ENCODE results near the gene RIC1.
"Not testable (repeated sequence)": the region's sequence is repeated elsewhere in the genome, so short reads cannot be mapped to it uniquely, and the experiment has no call there.

RIC1 gene

GRCh38 chr9:5796298-5796697 lies 167.4 kb downstream of the RIC1 start:
- no peaks in the 10 kb centered on the region for H3K9me3 ChIP-seq (ENCODE audit: control insufficient read depth, insufficient read depth, low read depth, low read length)
- no peak overlapping the region for H3K4me3 ChIP-seq (ENCODE audit: low read depth, low read length)
- H3K36me3 ChIP-seq (ENCODE audit: control insufficient read depth in 2 of 2, insufficient read depth in 1 of 2, low read length in 2 of 2): peaks cover 0 to 9% of the 10 kb centered on the region in 2 experiments; a peak in 1 of 3 replicates
- ChIA-PET CTCF (interaction anchor here (0.6 to 2.3 kb wide), 4 partner anchors 13 to 510 kb away, joined by 3 to 9 read pairs (median 6); no protein-coding TSS in a partner anchor), POLR2A (interaction anchor here (0.6 kb wide), 1 partner anchor 70 kb away, joined by 6 read pairs; no protein-coding TSS in a partner anchor)
- TF ChIP-seq ZNF518A (tag by site-specific recombination; conservative IDR thresholded peaks at IDR 0.05; ENCODE audit: low read depth) (no peak), ZNF596 (tag by site-specific recombination; IDR thresholded peaks at IDR 0.05) (no peak), ZNF239 (tag by site-specific recombination; IDR thresholded peaks at IDR 0.05) (no peak), ZNF2 (tag by site-specific recombination; IDR thresholded peaks at IDR 0.05) (no peak), ZBTB21 (tag by site-specific recombination; IDR thresholded peaks at IDR 0.05) (no peak), SALL2 (tag by site-specific recombination; IDR thresholded peaks at IDR 0.05; ENCODE audit: borderline replicate concordance) (no peak), GLIS1 (tag by site-specific recombination; IDR thresholded peaks at IDR 0.05) (no peak), ZNF416 (tag by site-specific recombination; IDR thresholded peaks at IDR 0.05) (no peak)
- H3K4me1 ChIP-seq (ENCODE audit: control insufficient read depth, insufficient read depth, low read length): no peaks in the 10 kb centered on the region
- no peak overlapping the region for H3K27ac ChIP-seq (ENCODE audit: extremely low read depth, low read depth, low read length)

GRCh38 chr9:5798581-5798980 lies 169.7 kb downstream of the RIC1 start:
- H3K4me1 ChIP-seq (ENCODE audit: control insufficient read depth, insufficient read depth, low read length): peaks cover 4% of the 10 kb centered on the region; the same call in 1 of the 2 replicates
- H3K9me3 ChIP-seq (ENCODE audit: control insufficient read depth, insufficient read depth, low read depth, low read length): no peaks in the 10 kb centered on the region
- H3K27ac ChIP-seq (ENCODE audit: extremely low read depth, low read depth, low read length): no peak overlapping the region
- peaks cover 0 to 11% of the 10 kb centered on the region in 2 experiments; a peak in 1 of 3 replicates for H3K36me3 ChIP-seq (ENCODE audit: control insufficient read depth in 2 of 2, insufficient read depth in 1 of 2, low read length in 2 of 2)
- ChIA-PET POLR2A (interaction anchor here (0.7 kb wide), 1 partner anchor 19 kb away, joined by 4 read pairs; no protein-coding TSS in a partner anchor), CTCF (interaction anchor here (0.5 to 1.4 kb wide), 19 partner anchors 9 to 626 kb away, joined by 3 to 11 read pairs (median 3); partner anchors contain the start of gene ERMP1)
- TF ChIP-seq ZNF394 (tag by site-specific recombination; IDR thresholded peaks at IDR 0.05; ENCODE audit: borderline replicate concordance) (no peak), ZNF146 (tag by site-specific recombination; IDR thresholded peaks at IDR 0.05) (no peak)
- no peak overlapping the region for H3K4me3 ChIP-seq (ENCODE audit: low read depth, low read length)

- no peaks in the 10 kb centered on the region for H3K9me3 ChIP-seq (ENCODE audit: control insufficient read depth, insufficient read depth, low read depth, low read length)
- ChIA-PET POLR2A (interaction anchor here (0.7 kb wide), 1 partner anchor 18 kb away, joined by 4 read pairs; no protein-coding TSS in a partner anchor), CTCF (interaction anchor here (0.5 to 1.4 kb wide), 19 partner anchors 8 to 1027 kb away, joined by 3 to 11 read pairs (median 3); partner anchors contain the start of gene ERMP1)
- TF ChIP-seq CTCF (tag by site-specific recombination; IDR thresholded peaks at IDR 0.05) (peak; percentile 49), KLF10 (tag by site-specific recombination; IDR thresholded peaks at IDR 0.05) (no peak), ZNF302 (tag by site-specific recombination; IDR thresholded peaks at IDR 0.05; ENCODE audit: low read depth) (no peak), ZBTB21 (tag by site-specific recombination; IDR thresholded peaks at IDR 0.05) (no peak), PRDM4 (tag by site-specific recombination; IDR thresholded peaks at IDR 0.05) (no peak), ZNF654 (tag by site-specific recombination; IDR thresholded peaks at IDR 0.05; ENCODE audit: low read depth) (peak; percentile 68), MZF1 (tag by site-specific recombination; IDR thresholded peaks at IDR 0.05; ENCODE audit: borderline replicate concordance) (no peak), WT1 (tag by site-specific recombination; IDR thresholded peaks at IDR 0.05) (no peak)
- H3K4me1 ChIP-seq (ENCODE audit: control insufficient read depth, insufficient read depth, low read length): peaks cover 4% of the 10 kb centered on the region; the same call in 1 of the 2 replicates
- no peak overlapping the region for H3K27ac ChIP-seq (ENCODE audit: extremely low read depth, low read depth, low read length)
- H3K4me3 ChIP-seq (ENCODE audit: low read depth, low read length): no peak overlapping the region
- H3K36me3 ChIP-seq (ENCODE audit: control insufficient read depth in 2 of 2, insufficient read depth in 1 of 2, low read length in 2 of 2): peaks cover 0 to 11% of the 10 kb centered on the region in 2 experiments; a peak in 1 of 3 replicates
Measured at GRCh38 chr9:5799314-5799713, 170.4 kb downstream of the RIC1 start.

- CTCF ChIA-PET: interaction anchor here (0.7 kb wide), 2 partner anchors 45 to 102 kb away, joined by 3 read pairs; no protein-coding TSS in a partner anchor
- POLR2A ChIA-PET; H3K27ac ChIP-seq (ENCODE audit: extremely low read depth, low read depth, low read length); H3K9me3 ChIP-seq (ENCODE audit: control insufficient read depth, insufficient read depth, low read depth, low read length); H3K4me3 ChIP-seq (ENCODE audit: low read depth, low read length); H3K4me1 ChIP-seq (ENCODE audit: control insufficient read depth, insufficient read depth, low read length): not testable (repeated sequence)
- peaks cover 0 to 11% of the 10 kb centered on the region in 2 experiments; a peak in 1 of 3 replicates for H3K36me3 ChIP-seq (ENCODE audit: control insufficient read depth in 2 of 2, insufficient read depth in 1 of 2, low read length in 2 of 2)
Measured at GRCh38 chr9:5800378-5800777, 171.5 kb downstream of the RIC1 start.
